ENCODE data around the gene ADAT2.

ADAT2 gene

GRCh38 chr6:143385636-143386035, 64.9 kb downstream of the ADAT2 start:
- Histone ChIP-seq H3K4me3 (no peak overlapping the region), H3K27ac (no peak overlapping the region)
- TF ChIP-seq CTCF (IDR thresholded peaks at IDR 0.05), result no peak
- no peak for DNase-seq (ENCODE audit: low spot score)

- TF ChIP-seq CTCF (IDR thresholded peaks at IDR 0.05), result no peak
- DNase-seq (ENCODE audit: low spot score), result no peak
- H3K27ac ChIP-seq, result no peak overlapping the region
- no peak overlapping the region for H3K4me3 ChIP-seq
These were observed 73.6 kb downstream of the ADAT2 start for GRCh38 chr6:143376861-143377260.

GRCh38 chr6:143376375-143376774, 74.1 kb downstream of the ADAT2 start:
- DNase-seq (ENCODE audit: low spot score), result no peak
- Histone ChIP-seq H3K27ac (no peak overlapping the region), H3K4me3 (no peak overlapping the region)
- no peak for TF ChIP-seq CTCF (IDR thresholded peaks at IDR 0.05)

GRCh38 chr6:143375022-143375585, 75.4 kb downstream of the ADAT2 start:
- no peak for TF ChIP-seq CTCF (IDR thresholded peaks at IDR 0.05)
- no peak overlapping the region for H3K27ac ChIP-seq
- no peak for DNase-seq (ENCODE audit: low spot score)
- no peak overlapping the region for H3K4me3 ChIP-seq

GRCh38 chr6:143374014-143374413, 76.5 kb downstream of the ADAT2 start:
- no peak for TF ChIP-seq CTCF (IDR thresholded peaks at IDR 0.05)
- H3K4me3 ChIP-seq, result no peak overlapping the region
- DNase-seq (ENCODE audit: low spot score), result no peak
- H3K27ac ChIP-seq, result no peak overlapping the region

Measured in coronary artery (tissue), 2 donors.